HUDEP-2 (cell line): ENCODE measurements around the gene TC2N.
"Not testable (repeated sequence)": the region's sequence is repeated elsewhere in the genome, so short reads cannot be mapped to it uniquely, and the experiment has no call there.

Experiments used
- DNase-seq, 76 experiments: peaks; one replicate each; lab custom pipeline; 2025; ENCODE audit not compliant: unreplicated experiment in 76 of 76; lab: John Stamatoyannopoulos, UW

TC2N gene

DNA sequence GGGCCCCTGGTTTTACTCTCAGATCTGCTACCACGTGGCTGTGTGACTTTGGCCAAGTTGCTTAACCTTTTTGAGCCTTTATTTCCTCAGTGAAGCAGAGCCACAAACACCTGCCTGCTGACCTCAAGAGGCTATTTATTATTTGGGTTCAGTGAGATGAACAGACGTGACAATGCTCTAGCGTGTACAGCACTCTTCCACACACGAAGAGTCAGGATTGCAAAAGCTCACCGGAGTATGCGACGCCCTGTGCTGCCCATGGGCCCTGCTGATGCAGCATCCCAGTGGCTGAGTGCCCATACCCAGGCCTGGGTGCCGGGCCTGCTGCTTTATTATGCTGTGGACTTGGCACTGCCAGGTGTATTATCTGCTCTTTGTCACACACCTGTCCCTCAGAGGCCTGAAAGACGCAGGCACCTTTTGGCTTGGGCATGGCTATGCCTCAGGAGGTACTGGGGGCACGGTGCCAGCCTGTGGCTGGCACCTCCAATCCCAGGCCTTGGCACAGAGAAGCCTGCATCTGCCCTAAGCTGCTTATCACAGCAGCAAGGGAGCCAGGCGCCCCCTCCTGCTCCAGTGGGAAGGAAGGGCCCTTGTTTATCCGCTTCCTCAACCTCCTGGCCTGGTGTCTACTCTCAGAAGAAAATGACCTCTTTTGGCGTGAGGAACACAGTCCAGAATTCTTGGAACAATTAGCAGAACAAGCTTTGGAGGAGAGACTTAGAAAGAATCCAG, 22.3 kb upstream of the TC2N start:
- DNase-seq, result no peak

DNA sequence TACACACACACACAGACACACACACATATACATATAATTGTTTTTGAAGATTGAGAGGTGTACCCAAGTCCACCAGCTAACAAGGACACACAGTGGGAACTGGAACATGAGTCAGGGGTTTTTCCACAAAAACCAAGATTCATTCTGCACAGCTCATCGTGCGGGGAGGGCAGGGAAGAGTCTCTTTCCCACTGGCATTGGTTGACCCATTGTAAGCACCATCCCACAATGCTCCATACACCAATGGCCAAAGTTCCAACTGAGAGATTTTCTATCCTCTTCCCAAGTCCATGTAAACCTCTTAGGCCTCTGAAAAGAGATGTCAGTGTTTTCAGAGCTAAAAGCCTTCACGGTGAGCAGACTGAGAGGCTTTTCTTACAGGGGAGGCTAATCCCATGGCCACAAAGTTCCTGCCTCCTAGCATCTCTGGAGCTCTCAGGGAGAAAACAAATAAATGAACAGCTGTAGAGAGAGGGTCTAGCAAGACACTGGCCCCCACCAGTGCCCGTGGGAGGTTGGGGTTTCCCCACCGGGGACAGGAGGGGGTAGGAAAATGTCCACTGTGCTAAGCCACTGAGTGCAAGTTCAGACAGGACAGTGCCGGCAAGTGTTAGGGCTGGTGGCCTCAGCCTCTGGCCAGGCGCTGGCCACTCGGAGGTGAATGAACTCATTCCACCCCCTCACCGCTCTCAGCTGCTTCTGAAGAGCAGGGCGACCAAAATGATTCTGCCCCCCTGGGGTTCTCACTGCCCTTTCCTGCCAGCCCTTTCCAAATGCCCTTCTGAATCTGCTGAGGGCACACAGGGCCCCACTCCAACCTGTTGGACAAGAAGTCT, 21.5 kb upstream of the TC2N start:
- no peak for DNase-seq

DNA sequence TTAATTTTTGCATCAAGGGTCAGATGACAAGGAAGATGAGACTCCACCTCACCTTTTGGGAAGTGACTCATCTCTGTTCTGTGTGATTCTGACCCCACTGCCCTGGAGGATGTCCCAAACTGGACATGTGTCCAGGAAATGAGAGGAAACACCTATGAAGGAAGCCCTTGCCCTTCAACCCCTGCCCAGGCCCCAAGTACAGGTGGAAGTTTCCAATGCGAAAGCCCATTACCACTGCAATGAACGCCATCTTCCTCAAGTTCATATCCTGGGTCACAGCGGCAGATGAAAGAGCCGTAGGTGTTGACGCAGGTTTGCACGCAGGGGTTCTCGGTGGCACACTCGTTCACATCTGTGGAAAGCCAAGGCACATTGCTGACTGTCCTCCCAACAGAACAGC, 19.6 kb upstream of the TC2N start:
- DNase-seq, result no peak

- DNase-seq, result no peak
These were observed 18.5 kb upstream of the TC2N start for GRCh38 chr14:91885839-91886238.

GRCh38 chr14:91885113-91885712, 17.9 kb upstream of the TC2N start:
- no peak for DNase-seq

DNA sequence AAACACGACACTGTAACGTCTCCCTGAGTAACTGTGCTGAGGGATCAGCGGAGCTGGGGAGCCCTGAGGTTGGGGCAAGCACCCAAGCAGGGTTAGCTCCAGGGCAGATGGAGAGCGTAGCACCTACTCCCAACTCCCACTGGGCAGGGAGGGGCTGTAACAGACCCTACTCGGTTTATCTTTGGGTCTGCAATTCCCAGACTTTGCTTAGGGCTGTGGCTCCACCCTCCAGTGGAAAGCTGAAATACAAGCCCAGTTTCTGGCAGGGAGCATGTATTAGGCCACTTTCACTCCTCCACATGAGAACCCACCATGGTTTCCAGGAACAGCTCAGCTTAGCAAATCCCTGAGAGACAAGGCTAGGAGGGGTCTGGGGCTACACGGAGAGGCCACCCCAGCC, 17.3 kb upstream of the TC2N start:
- DNase-seq, result no peak

- DNase-seq, result no peak
These were observed 16.4 kb upstream of the TC2N start for GRCh38 chr14:91883753-91884152.

DNA sequence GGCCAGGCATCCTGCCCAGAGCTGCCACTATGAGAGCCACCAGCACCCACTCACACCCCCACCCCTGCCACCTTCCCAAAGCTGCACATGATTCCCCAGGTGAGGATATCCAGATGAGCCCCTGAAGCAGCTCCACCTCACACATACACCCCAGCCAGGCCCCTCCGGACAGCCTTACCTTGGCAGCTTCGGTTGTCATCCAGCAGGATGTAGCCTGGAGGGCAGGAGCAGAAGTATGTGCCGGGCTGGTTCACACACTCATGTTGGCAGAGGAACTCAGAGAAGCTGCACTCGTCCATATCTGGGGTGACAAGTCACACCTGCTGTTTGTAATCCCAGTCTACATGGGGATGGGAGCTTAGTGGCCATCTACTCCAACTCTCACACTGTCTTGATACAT, 15.4 kb upstream of the TC2N start:
- DNase-seq, result no peak

GRCh38 chr14:91882369-91882768, 15.0 kb upstream of the TC2N start:
- no peak for DNase-seq

- no peak for DNase-seq
These were observed 11.9 kb upstream of the TC2N start for GRCh38 chr14:91879196-91879595.

DNA sequence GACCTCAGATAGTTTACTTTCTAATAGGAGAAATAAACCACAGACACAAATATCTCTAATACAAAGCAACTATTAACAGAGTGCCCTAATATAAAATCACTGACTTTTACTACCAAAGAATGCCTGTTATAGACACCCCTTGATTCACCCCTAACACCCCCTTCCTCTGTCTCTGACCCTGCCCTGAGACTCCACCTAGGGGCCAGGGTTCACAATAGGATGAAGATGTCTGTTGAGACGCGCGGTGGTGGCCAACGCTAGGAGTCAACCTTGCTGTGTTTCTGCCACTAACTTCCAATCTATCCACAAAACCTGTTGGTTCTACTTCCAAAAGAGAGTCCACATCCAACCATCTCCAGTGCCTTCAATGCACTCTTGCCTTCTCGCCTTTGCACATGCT, 10.9 kb upstream of the TC2N start:
- DNase-seq, result no peak

GRCh38 chr14:91877376-91877915, 10.1 kb upstream of the TC2N start:
- no peak for DNase-seq

- DNase-seq, result no peak
These were observed 9.2 kb upstream of the TC2N start for GRCh38 chr14:91876492-91876891.

GRCh38 chr14:91875525-91876286, 8.4 kb upstream of the TC2N start:
- no peak for DNase-seq

- DNase-seq, result no peak
These were observed 6.4 kb upstream of the TC2N start for GRCh38 chr14:91873471-91874415.

DNA sequence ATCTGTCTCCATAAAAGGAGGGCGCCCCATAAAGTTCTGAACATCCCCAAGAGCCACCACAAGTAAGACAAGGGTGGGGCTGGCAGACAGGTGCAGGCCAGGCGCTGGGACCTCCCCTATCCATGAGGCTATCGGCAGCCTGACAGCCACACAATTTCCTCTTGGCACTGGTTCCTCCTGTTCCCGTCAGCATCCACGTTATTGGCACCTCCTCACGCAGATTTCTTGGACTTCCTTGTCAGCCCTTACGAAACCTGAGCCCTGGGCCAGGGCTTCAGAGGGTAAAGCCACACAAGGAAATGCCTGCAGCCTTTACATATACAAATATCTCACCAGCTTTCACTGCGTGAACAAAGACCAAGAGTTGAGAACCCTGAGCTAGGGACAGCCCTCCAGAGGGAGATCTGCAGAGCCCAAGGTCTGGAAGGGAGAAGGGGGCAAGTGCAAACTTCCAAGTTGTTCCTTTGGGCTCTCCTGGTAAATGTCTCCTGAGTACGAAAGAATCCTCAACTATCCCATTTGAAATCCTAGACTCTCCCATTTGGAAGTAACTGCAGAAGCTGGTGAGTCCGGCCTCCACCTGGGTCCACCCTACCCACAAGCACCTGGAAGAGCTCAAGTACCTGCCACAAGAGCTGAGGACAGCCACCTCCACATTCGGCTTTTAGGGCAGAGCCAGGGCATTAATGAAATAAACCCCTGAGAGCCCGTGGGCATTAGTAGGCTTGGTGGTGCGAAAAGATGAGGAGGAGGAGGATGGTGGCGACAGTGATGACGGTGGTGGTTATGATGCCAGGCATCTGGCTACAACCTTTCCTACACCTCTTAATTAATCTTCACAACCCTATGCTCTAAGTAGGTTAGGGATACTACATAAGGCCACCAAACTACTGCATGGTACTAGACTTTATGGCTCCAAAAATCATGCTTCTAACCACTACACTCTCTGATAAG, 5.5 kb upstream of the TC2N start:
- no peak for DNase-seq

GRCh38 chr14:91872011-91872501, 4.7 kb upstream of the TC2N start:
- DNase-seq, result no peak

- DNase-seq, result not testable (repeated sequence)
These were observed 4.1 kb upstream of the TC2N start for GRCh38 chr14:91871401-91871800.
